DOHH2 (cell line): ENCODE results near the gene PDE4B.

ENCODE experiments used
- EZH2phosphoT487 ChIP-seq: fragments of 200-600 bp; sonication (generic); IDR thresholded peaks from 2 replicates; pipeline ENCODE4 v1.6.1; 2017; ENCODE audit warnings: borderline replicate concordance, mild to moderate bottlenecking, antibody characterized with exemption, low read length, moderate library complexity, mixed read lengths
- TF ChIP-seq, protein P1 (sequence below): fragments of 200-600 bp; sonication (generic); IDR thresholded peaks from one replicate; pipeline ENCODE4 v1.5.1; 2014; ENCODE audit warnings: antibody characterized with exemption, mild to moderate bottlenecking, low read depth, low read length; ENCODE audit not compliant: poor library complexity, severe bottlenecking

DNA sequence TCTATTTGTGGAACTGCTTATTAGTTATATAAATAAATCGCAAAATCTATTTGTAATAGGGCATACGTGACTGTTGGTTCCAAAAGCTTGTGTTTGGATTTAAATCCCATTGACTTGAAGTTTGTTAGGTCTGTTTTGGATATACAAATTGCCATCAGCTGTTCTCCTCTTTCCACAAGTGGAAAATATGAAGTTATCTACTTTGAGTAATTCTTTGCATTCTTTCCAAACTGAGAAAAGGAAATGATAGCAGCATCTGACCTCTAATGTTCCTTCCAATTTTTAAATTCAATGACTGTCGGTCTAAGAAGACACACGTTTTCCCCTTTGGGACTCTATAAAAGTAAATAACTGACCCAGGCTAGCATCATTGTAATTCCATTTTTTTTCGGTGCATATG lies 575.6 kb downstream of the PDE4B start:
- TF ChIP-seq EZH2phosphoT487, result no peak
- TF ChIP-seq, protein P1, sequence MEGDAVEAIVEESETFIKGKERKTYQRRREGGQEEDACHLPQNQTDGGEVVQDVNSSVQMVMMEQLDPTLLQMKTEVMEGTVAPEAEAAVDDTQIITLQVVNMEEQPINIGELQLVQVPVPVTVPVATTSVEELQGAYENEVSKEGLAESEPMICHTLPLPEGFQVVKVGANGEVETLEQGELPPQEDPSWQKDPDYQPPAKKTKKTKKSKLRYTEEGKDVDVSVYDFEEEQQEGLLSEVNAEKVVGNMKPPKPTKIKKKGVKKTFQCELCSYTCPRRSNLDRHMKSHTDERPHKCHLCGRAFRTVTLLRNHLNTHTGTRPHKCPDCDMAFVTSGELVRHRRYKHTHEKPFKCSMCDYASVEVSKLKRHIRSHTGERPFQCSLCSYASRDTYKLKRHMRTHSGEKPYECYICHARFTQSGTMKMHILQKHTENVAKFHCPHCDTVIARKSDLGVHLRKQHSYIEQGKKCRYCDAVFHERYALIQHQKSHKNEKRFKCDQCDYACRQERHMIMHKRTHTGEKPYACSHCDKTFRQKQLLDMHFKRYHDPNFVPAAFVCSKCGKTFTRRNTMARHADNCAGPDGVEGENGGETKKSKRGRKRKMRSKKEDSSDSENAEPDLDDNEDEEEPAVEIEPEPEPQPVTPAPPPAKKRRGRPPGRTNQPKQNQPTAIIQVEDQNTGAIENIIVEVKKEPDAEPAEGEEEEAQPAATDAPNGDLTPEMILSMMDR, result no peak
